PC-9 (cell line): ENCODE data around the gene GRID2.

Experiments
- CTCF ChIP-seq: fragments of 200-600 bp; sonication (generic); conservative IDR thresholded peaks from 2 replicates; pipeline ENCODE4 v1.6.1; 2017; ENCODE audit warnings: mixed run types, antibody characterized with exemption, mild to moderate bottlenecking, moderate library complexity
- EZH2 ChIP-seq: fragments of 200-600 bp; sonication (generic); IDR thresholded peaks from 2 replicates; pipeline ENCODE4 v1.8.0; 2017; ENCODE audit warnings: antibody characterized with exemption, low read depth

- no peak for TF ChIP-seq CTCF
- no peak for TF ChIP-seq EZH2
These were observed 527.0 kb downstream of the GRID2 start for GRCh38 chr4:92830771-92831170.
